Keratinocyte (primary cell): ENCODE measurements around the gene FSD1.
A peak's percentile ranks its signal among the peaks of the same experiment; 100 is the strongest.

Source experiments
- EZH2 ChIP-seq: IDR thresholded peaks from one replicate; pipeline ENCODE4 v1.6.1; 2012; ENCODE audit warnings: inconsistent platforms, mild to moderate bottlenecking, low read length, moderate library complexity
- TF ChIP-seq, protein P1 (sequence below), 3 experiments: IDR thresholded peaks in 1 of 3; conservative IDR thresholded peaks in 1 of 3; optimal IDR thresholded peaks in 1 of 3; 2 replicates in 2 of 3; 3 replicates in 1 of 3; pipeline versions ENCODE3 to v1.5.1; 2011; ENCODE audit warnings: low read length in 3 of 3, mild to moderate bottlenecking in 3 of 3, moderate library complexity in 2 of 3, control low read depth in 1 of 3, inconsistent platforms in 1 of 3; ENCODE audit not compliant: insufficient read depth in 2 of 3; ENCODE audit errors: extremely low read depth in 1 of 3

DNA sequence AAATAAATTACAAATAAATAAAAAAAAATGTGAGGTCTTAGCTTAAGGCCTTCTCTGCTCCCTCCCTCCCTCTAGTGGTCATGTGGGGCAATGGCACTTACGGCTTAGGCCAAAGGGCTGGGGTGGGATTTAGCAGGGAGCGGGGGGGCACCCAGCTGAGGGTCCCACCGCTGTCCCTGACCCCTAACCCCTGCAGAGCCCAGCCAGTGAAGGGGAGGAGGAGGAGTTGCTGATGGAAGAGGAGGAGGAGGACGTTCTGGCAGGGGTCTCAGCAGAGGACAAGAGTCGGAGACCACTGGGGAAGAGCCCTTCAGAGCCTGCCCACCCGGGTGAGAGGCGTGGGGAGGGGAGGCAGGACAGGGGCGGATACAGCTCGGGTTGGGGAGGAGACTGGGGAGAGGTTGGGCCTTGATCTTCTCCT lies 48.3 kb downstream of the FSD1 start:
- TF ChIP-seq EZH2: no peak
- TF ChIP-seq, protein P1, sequence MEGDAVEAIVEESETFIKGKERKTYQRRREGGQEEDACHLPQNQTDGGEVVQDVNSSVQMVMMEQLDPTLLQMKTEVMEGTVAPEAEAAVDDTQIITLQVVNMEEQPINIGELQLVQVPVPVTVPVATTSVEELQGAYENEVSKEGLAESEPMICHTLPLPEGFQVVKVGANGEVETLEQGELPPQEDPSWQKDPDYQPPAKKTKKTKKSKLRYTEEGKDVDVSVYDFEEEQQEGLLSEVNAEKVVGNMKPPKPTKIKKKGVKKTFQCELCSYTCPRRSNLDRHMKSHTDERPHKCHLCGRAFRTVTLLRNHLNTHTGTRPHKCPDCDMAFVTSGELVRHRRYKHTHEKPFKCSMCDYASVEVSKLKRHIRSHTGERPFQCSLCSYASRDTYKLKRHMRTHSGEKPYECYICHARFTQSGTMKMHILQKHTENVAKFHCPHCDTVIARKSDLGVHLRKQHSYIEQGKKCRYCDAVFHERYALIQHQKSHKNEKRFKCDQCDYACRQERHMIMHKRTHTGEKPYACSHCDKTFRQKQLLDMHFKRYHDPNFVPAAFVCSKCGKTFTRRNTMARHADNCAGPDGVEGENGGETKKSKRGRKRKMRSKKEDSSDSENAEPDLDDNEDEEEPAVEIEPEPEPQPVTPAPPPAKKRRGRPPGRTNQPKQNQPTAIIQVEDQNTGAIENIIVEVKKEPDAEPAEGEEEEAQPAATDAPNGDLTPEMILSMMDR (optimal IDR thresholded peaks at IDR 0.05 in 1 of 3, IDR thresholded peaks at IDR 0.05 in 1 of 3, conservative IDR thresholded peaks at IDR 0.05 in 1 of 3; ENCODE audit: extremely low read depth in 1 of 3, insufficient read depth in 2 of 3, low read length in 3 of 3): peak; percentile 73 to 74 (median 74)
